Suppressor macrophage treated with lipopolysaccharide for 1 hour (primary cell): Measurements from ENCODE around the gene ZNF264.
"Not testable (repeated sequence)": the region's sequence is repeated elsewhere in the genome, so short reads cannot be mapped to it uniquely, and the experiment has no call there.

ENCODE experiments used
- DNase-seq, 3 donors: peaks; one replicate each; pipeline ENCODE4 v3.0.0-alpha.2; 2020 to 2022

Gene ZNF264

GRCh38 chr19:57191141-57192076, at the start of gene ZNF264:
ZNF264 (plus strand) TSS chr19:57191500; CDS start chr19:57191914, 414 bp downstream.
- DNase-seq: peak; percentile 83 to 93 (median 89)

- DNase-seq: no peak
Measured at GRCh38 chr19:57141699-57142098, 49.6 kb upstream of the ZNF264 start.

GRCh38 chr19:57152921-57153320, 38.4 kb upstream of the ZNF264 start:
- no peak for DNase-seq

GRCh38 chr19:57161985-57162539, 29.2 kb upstream of the ZNF264 start:
- DNase-seq: no peak

GRCh38 chr19:57165846-57166245, 25.5 kb upstream of the ZNF264 start:
- DNase-seq: no peak

GRCh38 chr19:57167385-57167784, 23.9 kb upstream of the ZNF264 start, which contains the start of gene DUXA:
DUXA (minus strand) TSS chr19:57167485; CDS start chr19:57167443, 42 bp downstream.
- no peak for DNase-seq

- peak in 1 of 3 donors; percentile 8 for DNase-seq
Measured at GRCh38 chr19:57171551-57172081, 19.7 kb upstream of the ZNF264 start.

- DNase-seq: no peak
Measured at GRCh38 chr19:57190301-57190700, 999 bp upstream of the ZNF264 start.

- DNase-seq: no peak
Measured at GRCh38 chr19:57192077-57192420, 749 bp downstream of the ZNF264 start.

- DNase-seq: no peak
Measured at GRCh38 chr19:57192993-57193392, 1.7 kb downstream of the ZNF264 start.

GRCh38 chr19:57197874-57198273, 6.6 kb downstream of the ZNF264 start:
- DNase-seq: not testable (repeated sequence)

GRCh38 chr19:57202160-57202559, 10.9 kb downstream of the ZNF264 start:
- no peak for DNase-seq

GRCh38 chr19:57210381-57210780, 19.1 kb downstream of the ZNF264 start:
- DNase-seq: no peak

- DNase-seq: no peak
Measured at GRCh38 chr19:57212109-57212508, 20.8 kb downstream of the ZNF264 start.

- no peak for DNase-seq
Measured at GRCh38 chr19:57227502-57227901, 36.2 kb downstream of the ZNF264 start.

- DNase-seq: no peak
Measured at GRCh38 chr19:57231686-57232085, 40.4 kb downstream of the ZNF264 start.

- no peak for DNase-seq
Measured at GRCh38 chr19:57233207-57233606, 41.9 kb downstream of the ZNF264 start.

- DNase-seq: no peak
Measured at GRCh38 chr19:57239982-57240310, 48.6 kb downstream of the ZNF264 start.

GRCh38 chr19:57240311-57241090, 49.2 kb downstream of the ZNF264 start, which contains the start of gene ZNF805:
ZNF805 (plus strand) TSS chr19:57240632; CDS start chr19:57240892, 260 bp downstream.
- peak; percentile 91 to 94 (median 94) for DNase-seq

GRCh38 chr19:57241176-57241575, 49.9 kb downstream of the ZNF264 start:
- peak in 1 of 3 donors; percentile 1 for DNase-seq

GRCh38 chr19:57242821-57243220, 51.5 kb downstream of the ZNF264 start:
- DNase-seq: no peak

GRCh38 chr19:57244513-57244912, 53.2 kb downstream of the ZNF264 start:
- DNase-seq: no peak

- no peak for DNase-seq
Measured at GRCh38 chr19:57245066-57245465, 53.8 kb downstream of the ZNF264 start.
